Activated CD4-positive, alpha-beta T cell treated with anti-CD3 and anti-CD28 coated beads, Interleukin-2, amount 10 ng/mL, durations not matched to agents 7 days and 5 days (primary cell): ENCODE data around the gene TSSK3. TPM values are rescaled to one million over a fixed set of nuclear protein-coding genes. Genes with fewer than 3 reads are reported as not detected.

Source experiments
- CTCF ChIA-PET: fragments of 350-600 bp; sonication (Branson Sonifier 250); formaldehyde crosslinking; loops from one replicate; lab custom pipeline; 2021; ENCODE audit warnings: antibody characterized with exemption; lab: Charles Lee
- POLR2A ChIA-PET: fragments of 350-600 bp; sonication (Branson Sonifier 250); formaldehyde crosslinking; loops from one replicate; lab custom pipeline; 2021; ENCODE audit warnings: antibody characterized with exemption; lab: Charles Lee
- DNase-seq: peaks from one replicate; pipeline ENCODE4 v3.0.0-alpha.2; 2020
- H3K27ac Mint-ChIP-seq: one replicate; pipeline ENCODE4 v1.8.0; 2021; ENCODE audit warnings: mild to moderate bottlenecking, moderate library complexity, mixed read lengths
- H3K27me3 Mint-ChIP-seq: one replicate; pipeline ENCODE4 v1.8.0; 2021; ENCODE audit warnings: mixed read lengths
- H3K36me3 Mint-ChIP-seq: one replicate; pipeline ENCODE4 v1.8.0; 2021; ENCODE audit warnings: low read depth, mixed read lengths
- H3K4me1 Mint-ChIP-seq: one replicate; pipeline ENCODE4 v1.8.0; 2021; ENCODE audit warnings: mixed read lengths
- H3K4me3 Mint-ChIP-seq: one replicate; pipeline ENCODE4 v1.8.0; 2021; ENCODE audit warnings: mild to moderate bottlenecking, moderate library complexity, mixed read lengths
- H3K9me3 Mint-ChIP-seq: one replicate; pipeline ENCODE4 v1.8.0; 2021; ENCODE audit warnings: mixed read lengths
- total RNA-seq, 2 experiments: library from RNA; stranded (reverse); gene quantifications; one replicate each; pipeline ENCODE4 v1.2.3, GENCODE V29; 2021

Gene TSSK3, protein sequence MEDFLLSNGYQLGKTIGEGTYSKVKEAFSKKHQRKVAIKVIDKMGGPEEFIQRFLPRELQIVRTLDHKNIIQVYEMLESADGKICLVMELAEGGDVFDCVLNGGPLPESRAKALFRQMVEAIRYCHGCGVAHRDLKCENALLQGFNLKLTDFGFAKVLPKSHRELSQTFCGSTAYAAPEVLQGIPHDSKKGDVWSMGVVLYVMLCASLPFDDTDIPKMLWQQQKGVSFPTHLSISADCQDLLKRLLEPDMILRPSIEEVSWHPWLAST
- 1 to 10 TPM; 1.5 to 2.2 TPM for total RNA-seq

DNA sequence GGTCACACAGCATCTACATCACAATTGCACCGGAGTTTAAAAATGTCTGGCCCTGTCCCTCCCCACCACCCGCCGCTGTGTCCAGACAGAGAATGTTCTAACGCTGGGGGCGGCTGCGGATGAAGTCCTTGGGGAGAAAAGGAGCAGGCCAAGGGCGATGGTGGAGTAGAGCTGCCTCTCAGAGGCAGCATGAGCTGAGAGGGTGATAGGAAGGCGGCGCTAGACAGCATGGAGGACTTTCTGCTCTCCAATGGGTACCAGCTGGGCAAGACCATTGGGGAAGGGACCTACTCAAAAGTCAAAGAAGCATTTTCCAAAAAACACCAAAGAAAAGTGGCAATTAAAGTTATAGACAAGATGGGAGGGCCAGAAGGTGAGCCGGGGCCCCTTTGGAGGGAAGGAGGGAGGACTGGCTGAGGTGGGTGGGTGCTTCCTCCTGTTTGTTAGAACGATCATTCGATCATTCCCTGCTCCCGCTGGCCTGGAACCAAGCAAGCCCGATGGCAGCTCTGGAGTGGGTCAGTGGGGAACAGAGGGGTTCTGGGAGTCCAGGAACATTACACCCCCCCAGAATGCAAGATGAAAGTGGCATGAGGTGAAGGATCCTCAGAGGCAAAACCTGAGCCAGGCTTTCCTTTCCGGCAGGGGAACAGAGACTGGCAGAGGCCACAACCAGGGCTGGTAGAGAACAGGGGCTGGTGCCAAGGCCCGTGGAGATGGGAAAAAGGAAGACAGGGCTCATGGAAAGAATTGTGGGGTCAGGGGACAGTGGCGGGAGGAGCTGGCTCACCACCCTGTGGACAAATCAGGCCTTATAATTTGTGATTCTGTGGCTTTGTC is at the start of gene TSSK3, which contains the start of gene FAM229A:
TSS of gene TSSK3 (plus strand) at position 66 of the 840 bp plus-strand sequence. CDS start at position 229, 163 bp downstream.
TSS of gene FAM229A (minus strand) at position 12 of the 840 bp plus-strand sequence. CDS start 394 bp downstream, outside the sequence.
- no peak within 1 kb of the TSS for H3K27ac Mint-ChIP-seq
- H3K4me1 Mint-ChIP-seq, result peaks cover 15% of the 10 kb centered on the region
- peak within 1 kb of the TSS; percentile 24 for H3K4me3 Mint-ChIP-seq
- DNase-seq, result no peak
- POLR2A ChIA-PET, result no interaction called here
- H3K9me3 Mint-ChIP-seq, result no peaks in the 10 kb centered on the region
- peaks cover 32% of the 10 kb centered on the region for H3K36me3 Mint-ChIP-seq
- CTCF ChIA-PET, result interaction anchor here (1.1 to 2.9 kb wide), 3 partner anchors 9 to 114 kb away, joined by 4 to 7 read pairs (median 4); no protein-coding TSS in a partner anchor
- peaks cover 7% of the 10 kb centered on the region for H3K27me3 Mint-ChIP-seq

DNA sequence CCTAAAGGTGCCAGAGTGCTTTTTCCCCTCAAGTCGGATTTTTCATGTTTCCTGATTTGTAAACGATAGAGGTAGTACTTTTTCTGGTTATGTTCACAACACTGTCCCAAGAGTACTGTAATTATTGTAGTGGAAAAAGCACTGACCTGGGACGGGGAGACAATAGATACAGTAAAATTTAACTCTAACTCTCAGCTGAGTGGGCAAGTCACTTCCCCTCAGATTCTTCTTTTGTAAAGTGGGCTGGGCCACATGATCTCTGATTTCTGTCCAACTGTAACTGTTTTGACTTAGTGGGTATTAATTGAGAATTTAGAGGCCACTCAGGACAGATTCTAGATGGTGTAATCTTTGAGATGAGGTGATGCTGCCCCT is 45.4 kb upstream of the TSSK3 start:
- ChIA-PET CTCF (interaction anchor here (1.4 kb wide), 1 partner anchor 10 kb away, joined by 5 read pairs; no protein-coding TSS in a partner anchor), POLR2A (no interaction called here)
- no peaks in the 10 kb centered on the region for H3K9me3 Mint-ChIP-seq
- no peak overlapping the region for H3K27ac Mint-ChIP-seq
- H3K4me3 Mint-ChIP-seq, result no peak overlapping the region
- H3K36me3 Mint-ChIP-seq, result peaks cover 32% of the 10 kb centered on the region
- H3K27me3 Mint-ChIP-seq, result no peaks in the 10 kb centered on the region
- no peak for DNase-seq
- H3K4me1 Mint-ChIP-seq, result peaks cover 41% of the 10 kb centered on the region

DNA sequence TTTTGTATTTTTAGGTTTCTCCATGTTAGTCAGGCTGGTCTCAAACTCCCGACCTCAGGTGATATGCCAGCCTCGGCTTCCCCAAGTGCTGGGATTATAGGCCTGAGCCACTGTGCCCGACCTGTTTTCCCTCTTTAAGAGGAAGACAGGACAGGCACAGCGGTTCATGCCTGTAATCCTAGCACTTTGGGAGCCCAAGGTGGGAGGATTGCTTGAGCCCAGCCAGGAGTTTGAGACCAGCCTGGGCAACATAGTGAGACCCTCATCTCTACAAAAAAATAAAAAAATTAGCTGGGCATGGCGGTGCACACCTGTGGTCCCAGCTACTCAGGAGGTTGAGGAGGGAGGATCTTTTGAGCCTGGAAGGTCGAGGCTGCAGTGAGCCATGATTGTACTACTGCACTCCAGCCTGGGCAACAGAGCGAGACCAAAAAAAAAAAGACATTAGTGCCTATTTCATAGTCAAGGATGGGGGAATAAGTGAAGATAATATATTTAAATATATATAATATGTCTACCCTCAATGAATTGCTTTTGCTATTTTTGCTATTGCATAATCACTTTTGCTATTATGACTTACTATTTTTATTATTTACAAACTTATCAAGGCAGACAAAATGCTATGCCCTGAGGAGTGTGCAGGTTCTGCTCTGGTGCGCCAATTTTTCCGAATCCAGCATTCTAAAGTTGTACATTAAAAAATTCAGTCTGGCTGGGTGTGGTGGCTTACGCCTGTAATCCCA is 44.0 kb upstream of the TSSK3 start:
- DNase-seq, result no peak
- Mint-ChIP-seq H3K27me3 (no peaks in the 10 kb centered on the region), H3K4me3 (no peak overlapping the region), H3K36me3 (peaks cover 43% of the 10 kb centered on the region), H3K9me3 (no peaks in the 10 kb centered on the region), H3K27ac (peak overlapping the region; percentile 36), H3K4me1 (peaks cover 51% of the 10 kb centered on the region)
- POLR2A ChIA-PET, result no interaction called here
- CTCF ChIA-PET, result interaction anchor here (0.6 to 1.2 kb wide), 4 partner anchors 10 to 202 kb away, joined by 3 to 6 read pairs (median 3); no protein-coding TSS in a partner anchor

DNA sequence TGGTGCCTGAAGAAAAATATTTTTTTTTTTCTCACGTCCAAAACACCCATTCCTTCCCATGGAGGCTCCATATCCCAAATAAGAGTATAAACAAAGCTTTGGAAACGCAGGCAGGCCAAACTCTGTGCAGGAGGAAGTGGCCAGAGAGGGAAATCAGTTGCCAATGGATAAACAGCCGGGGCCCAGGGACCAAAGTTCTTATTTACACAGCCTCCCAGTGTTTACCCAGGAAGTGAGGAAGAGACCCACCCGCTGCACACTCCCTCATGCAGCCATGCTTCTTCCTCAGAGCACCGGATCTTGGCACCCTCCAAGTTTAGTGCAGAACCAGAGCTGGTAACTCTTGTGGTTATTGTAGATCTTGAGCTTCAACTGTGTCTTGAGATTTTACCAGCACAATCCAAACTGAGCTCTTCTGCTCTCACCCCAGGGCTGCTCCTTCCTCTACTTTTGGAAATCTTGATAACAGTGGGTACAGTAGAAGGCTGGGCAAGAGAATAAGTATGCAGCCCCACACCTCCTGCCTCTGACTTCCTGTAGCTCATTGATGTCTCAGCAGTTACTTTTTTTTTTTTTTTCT is 40.5 kb upstream of the TSSK3 start:
- Mint-ChIP-seq H3K9me3 (no peaks in the 10 kb centered on the region), H3K36me3 (peaks cover 43% of the 10 kb centered on the region), H3K4me3 (peak overlapping the region; percentile 52), H3K4me1 (peaks cover 55% of the 10 kb centered on the region), H3K27me3 (no peaks in the 10 kb centered on the region), H3K27ac (peak overlapping the region; percentile 90)
- DNase-seq, result peak; percentile 57
- ChIA-PET POLR2A (interaction anchor here (0.6 to 1.0 kb wide), 4 partner anchors 14 to 709 kb away, joined by 3 to 5 read pairs (median 4); no protein-coding TSS in a partner anchor), CTCF (interaction anchor here (0.6 to 2.2 kb wide), 17 partner anchors 9 to 248 kb away, joined by 3 to 10 read pairs (median 4); no protein-coding TSS in a partner anchor)

DNA sequence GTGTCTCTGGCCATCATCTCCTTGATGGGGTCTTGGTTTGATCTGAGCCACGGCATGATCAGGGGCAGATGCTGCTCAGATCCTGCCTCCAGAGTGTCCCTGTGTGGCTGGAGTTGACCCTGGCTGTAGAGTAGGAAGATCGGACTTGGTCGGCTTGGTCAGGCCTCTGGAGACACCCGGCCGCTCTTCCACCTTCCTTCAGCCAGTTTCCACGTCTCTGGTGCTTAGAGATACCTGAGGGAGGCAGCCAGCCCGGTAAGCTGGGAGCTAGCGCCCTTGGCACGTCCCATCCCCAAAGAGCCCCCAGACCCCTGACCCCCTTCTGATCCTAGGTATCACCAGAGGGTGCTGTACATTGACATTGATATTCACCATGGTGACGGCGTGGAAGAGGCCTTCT is 35.1 kb upstream of the TSSK3 start:
- peaks cover 67% of the 10 kb centered on the region for H3K36me3 Mint-ChIP-seq
- no peak for DNase-seq
- ChIA-PET CTCF (interaction anchor here (0.6 kb wide), 1 partner anchor 290 kb away, joined by 5 read pairs; no protein-coding TSS in a partner anchor), POLR2A (no interaction called here)
- H3K27ac Mint-ChIP-seq, result no peak overlapping the region
- H3K4me1 Mint-ChIP-seq, result peaks cover 32% of the 10 kb centered on the region
- H3K9me3 Mint-ChIP-seq, result no peaks in the 10 kb centered on the region
- no peaks in the 10 kb centered on the region for H3K27me3 Mint-ChIP-seq
- no peak overlapping the region for H3K4me3 Mint-ChIP-seq

DNA sequence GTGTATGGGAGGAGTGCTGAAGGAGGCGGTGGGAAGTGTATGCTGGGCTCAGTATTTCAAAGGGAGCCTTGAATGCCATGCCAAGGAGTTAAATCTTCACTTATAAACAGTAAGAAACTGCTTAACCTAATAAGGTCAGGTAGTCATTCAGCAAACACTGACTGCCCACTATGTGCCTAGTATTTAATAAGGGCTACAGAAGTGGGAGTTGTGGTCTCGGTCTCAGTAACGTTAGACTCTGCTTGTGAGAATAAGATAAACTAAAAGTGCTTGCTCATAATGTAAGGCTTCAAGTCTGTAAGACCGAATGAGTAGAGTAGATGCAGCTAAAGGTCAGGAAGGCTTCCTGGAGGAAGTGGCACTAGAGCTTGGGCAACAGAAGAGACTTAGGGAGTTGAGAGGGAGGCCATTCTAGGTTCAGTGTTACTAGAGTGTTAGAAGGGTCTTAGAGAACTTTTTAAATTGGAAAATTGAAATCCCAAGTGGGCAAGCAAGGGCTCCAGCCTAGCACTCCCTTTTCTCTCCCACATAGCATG is 32.3 kb upstream of the TSSK3 start:
- H3K27ac Mint-ChIP-seq, result no peak overlapping the region
- ChIA-PET CTCF (interaction anchor here (0.5 kb wide), 1 partner anchor 881 kb away, joined by 3 read pairs; no protein-coding TSS in a partner anchor), POLR2A (no interaction called here)
- H3K9me3 Mint-ChIP-seq, result no peaks in the 10 kb centered on the region
- no peak for DNase-seq
- H3K27me3 Mint-ChIP-seq, result no peaks in the 10 kb centered on the region
- no peak overlapping the region for H3K4me3 Mint-ChIP-seq
- peaks cover 32% of the 10 kb centered on the region for H3K4me1 Mint-ChIP-seq
- peaks cover 72% of the 10 kb centered on the region for H3K36me3 Mint-ChIP-seq

DNA sequence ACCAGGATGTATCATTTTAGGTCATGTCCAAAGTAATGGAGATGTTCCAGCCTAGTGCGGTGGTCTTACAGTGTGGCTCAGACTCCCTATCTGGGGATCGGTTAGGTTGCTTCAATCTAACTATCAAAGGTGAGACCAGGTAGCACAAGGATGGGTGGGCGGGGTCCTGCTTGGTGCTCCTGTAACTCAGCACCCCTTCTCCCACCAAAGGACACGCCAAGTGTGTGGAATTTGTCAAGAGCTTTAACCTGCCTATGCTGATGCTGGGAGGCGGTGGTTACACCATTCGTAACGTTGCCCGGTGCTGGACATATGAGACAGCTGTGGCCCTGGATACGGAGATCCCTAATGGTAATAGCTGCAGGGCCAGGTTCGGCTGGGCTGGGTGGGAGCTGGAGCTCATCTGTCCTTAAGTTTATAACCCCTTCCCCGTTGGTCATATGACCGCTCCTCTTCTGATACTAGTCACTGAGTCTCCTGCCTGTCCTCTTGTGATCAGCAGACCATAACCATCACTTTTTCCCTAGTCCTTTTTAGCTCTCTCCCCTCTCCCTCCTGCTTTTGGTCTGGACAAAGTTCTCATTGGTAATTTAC is 31.7 kb upstream of the TSSK3 start:
- CTCF ChIA-PET, result interaction anchor here (0.5 to 1.6 kb wide), 3 partner anchors 8 to 880 kb away, joined by 3 to 10 read pairs (median 5); no protein-coding TSS in a partner anchor
- Mint-ChIP-seq H3K4me1 (peaks cover 29% of the 10 kb centered on the region), H3K27ac (no peak overlapping the region), H3K36me3 (peaks cover 66% of the 10 kb centered on the region), H3K9me3 (no peaks in the 10 kb centered on the region), H3K4me3 (no peak overlapping the region), H3K27me3 (no peaks in the 10 kb centered on the region)
- DNase-seq, result no peak
- POLR2A ChIA-PET, result no interaction called here

DNA sequence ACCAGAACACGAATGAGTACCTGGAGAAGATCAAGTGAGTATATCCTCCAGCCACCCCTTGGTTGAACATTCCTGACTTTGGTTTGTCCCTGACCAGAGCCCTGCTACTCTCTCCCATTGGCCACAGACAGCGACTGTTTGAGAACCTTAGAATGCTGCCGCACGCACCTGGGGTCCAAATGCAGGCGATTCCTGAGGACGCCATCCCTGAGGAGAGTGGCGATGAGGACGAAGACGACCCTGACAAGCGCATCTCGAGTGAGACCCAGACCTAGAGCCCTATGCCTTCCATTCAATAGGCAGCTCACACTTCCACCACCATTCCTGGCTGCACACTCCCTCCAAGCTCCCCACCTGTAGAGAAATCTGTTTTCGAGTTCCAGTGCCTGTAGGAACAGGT is 30.8 kb upstream of the TSSK3 start:
- Mint-ChIP-seq H3K27ac (no peak overlapping the region), H3K27me3 (no peaks in the 10 kb centered on the region), H3K9me3 (no peaks in the 10 kb centered on the region), H3K4me1 (peaks cover 29% of the 10 kb centered on the region), H3K4me3 (no peak overlapping the region), H3K36me3 (peaks cover 63% of the 10 kb centered on the region)
- ChIA-PET POLR2A (no interaction called here), CTCF (interaction anchor here (1.2 to 1.6 kb wide), 3 partner anchors 9 to 89 kb away, joined by 5 to 10 read pairs (median 5); no protein-coding TSS in a partner anchor)
- no peak for DNase-seq

DNA sequence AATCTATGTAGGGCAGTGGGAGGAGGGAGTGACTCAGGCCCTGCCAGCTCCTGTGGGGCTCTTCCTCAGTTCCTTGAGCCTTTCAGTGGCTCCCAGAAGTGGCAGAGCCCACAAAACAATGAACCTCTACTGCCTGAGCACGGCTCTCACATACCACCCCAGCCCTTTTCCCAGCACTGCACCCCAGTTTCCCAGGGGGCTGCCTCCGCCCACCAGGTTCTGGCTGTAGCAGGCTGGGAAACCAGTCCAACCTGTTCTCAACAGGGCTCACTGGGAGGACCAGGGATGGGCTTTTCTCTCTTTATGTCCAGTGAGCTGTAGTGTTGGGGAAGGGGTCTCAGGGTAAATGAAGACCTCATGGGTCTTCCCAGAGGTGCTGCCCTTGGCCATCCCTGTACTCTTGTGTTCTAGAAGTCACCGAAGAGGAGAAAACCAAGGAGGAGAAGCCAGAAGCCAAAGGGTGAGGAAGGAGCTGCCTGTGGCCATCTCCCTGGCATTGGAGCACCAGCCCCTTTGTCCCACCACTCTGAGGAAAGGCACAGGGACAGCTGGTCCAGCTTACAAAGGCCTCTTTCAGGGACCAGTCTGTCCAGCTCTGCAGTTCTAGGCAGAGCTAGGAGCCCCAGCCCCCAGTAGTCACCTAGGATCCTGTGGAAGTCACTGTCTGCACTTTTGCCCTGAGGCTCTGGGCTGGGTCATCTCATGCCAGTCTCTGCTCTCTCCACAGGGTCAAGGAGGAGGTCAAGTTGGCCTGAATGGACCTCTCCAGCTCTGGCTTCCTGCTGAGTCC is 29.9 kb upstream of the TSSK3 start:
- peaks cover 58% of the 10 kb centered on the region for H3K36me3 Mint-ChIP-seq
- DNase-seq, result no peak
- H3K27ac Mint-ChIP-seq, result no peak overlapping the region
- POLR2A ChIA-PET, result no interaction called here
- H3K4me3 Mint-ChIP-seq, result no peak overlapping the region
- no peaks in the 10 kb centered on the region for H3K9me3 Mint-ChIP-seq
- CTCF ChIA-PET, result interaction anchor here (0.7 to 1.9 kb wide), 8 partner anchors 9 to 90 kb away, joined by 3 to 7 read pairs (median 4); no protein-coding TSS in a partner anchor
- no peaks in the 10 kb centered on the region for H3K27me3 Mint-ChIP-seq
- peaks cover 38% of the 10 kb centered on the region for H3K4me1 Mint-ChIP-seq

DNA sequence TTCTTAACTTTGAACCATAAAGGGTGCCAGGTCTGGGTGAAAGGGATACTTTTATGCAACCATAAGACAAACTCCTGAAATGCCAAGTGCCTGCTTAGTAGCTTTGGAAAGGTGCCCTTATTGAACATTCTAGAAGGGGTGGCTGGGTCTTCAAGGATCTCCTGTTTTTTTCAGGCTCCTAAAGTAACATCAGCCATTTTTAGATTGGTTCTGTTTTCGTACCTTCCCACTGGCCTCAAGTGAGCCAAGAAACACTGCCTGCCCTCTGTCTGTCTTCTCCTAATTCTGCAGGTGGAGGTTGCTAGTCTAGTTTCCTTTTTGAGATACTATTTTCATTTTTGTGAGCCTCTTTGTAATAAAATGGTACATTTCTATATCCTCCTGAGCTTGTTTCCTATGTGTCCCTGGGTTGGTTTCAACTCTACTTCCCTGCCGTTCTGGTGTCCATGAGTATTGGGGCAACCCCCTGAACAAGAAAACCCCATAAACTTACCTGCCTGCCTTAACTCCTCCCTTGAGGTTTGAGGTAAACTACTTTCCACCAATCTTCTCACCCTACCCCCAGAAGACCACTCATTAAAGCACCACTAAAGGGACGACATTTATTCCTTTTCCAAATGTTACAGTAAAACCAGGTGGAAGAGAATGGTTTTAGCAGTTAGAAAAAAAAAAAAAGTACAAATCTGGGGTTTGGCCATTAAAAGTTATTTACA is 28.9 kb upstream of the TSSK3 start:
- Mint-ChIP-seq H3K4me1 (peaks cover 44% of the 10 kb centered on the region), H3K4me3 (peak overlapping the region; percentile 9)
- POLR2A ChIA-PET, result no interaction called here

More for the DNA sequence above, 28.9 kb upstream of the TSSK3 start:
- Mint-ChIP-seq H3K27ac (no peak overlapping the region), H3K27me3 (no peaks in the 10 kb centered on the region), H3K36me3 (peaks cover 50% of the 10 kb centered on the region), H3K9me3 (no peaks in the 10 kb centered on the region)
- CTCF ChIA-PET, result interaction anchor here (0.7 to 1.9 kb wide), 6 partner anchors 9 to 85 kb away, joined by 3 to 7 read pairs (median 4); no protein-coding TSS in a partner anchor
- no peak for DNase-seq
